Measurements from ENCODE around the gene PKD1. TPM values are rescaled to one million over a fixed set of nuclear protein-coding genes. Genes with fewer than 3 reads are reported as not detected.

The PKD1 gene
- total RNA-seq, 4 donors from 2014 or later: 86.4 to 214 (median 121) TPM

GRCh38 chr16:2061526-2061925 lies 74.2 kb downstream of the PKD1 start:
- DNase-seq (ENCODE audit: low spot score) (no peak), ATAC-seq (ENCODE audit: low FRiP score) (no peak)
- no peak for TF ChIP-seq CTCF (IDR thresholded peaks at IDR 0.05)

- ATAC-seq (ENCODE audit: low FRiP score) (no peak), DNase-seq (ENCODE audit: low spot score) (no peak)
These were observed 74.7 kb downstream of the PKD1 start for GRCh38 chr16:2061023-2061422.

GRCh38 chr16:2060346-2060745 lies 75.4 kb downstream of the PKD1 start:
- ATAC-seq (ENCODE audit: low FRiP score): no peak

More at GRCh38 chr16:2061023-2061422, 74.7 kb downstream of the PKD1 start:
- TF ChIP-seq CTCF (IDR thresholded peaks at IDR 0.05): no peak

GRCh38 chr16:2058872-2059271 lies 76.8 kb downstream of the PKD1 start:
- no peak for TF ChIP-seq CTCF (IDR thresholded peaks at IDR 0.05)
- no peak for ATAC-seq (ENCODE audit: low FRiP score)
- DNase-seq (ENCODE audit: low spot score): no peak

More at GRCh38 chr16:2060346-2060745, 75.4 kb downstream of the PKD1 start:
- no peak for TF ChIP-seq CTCF (IDR thresholded peaks at IDR 0.05)
- DNase-seq (ENCODE audit: low spot score): no peak

GRCh38 chr16:2058420-2058819 lies 77.3 kb downstream of the PKD1 start:
- TF ChIP-seq CTCF (IDR thresholded peaks at IDR 0.05): no peak
- no peak for ATAC-seq (ENCODE audit: low FRiP score)
- no peak for DNase-seq (ENCODE audit: low spot score)

- DNase-seq (ENCODE audit: low spot score) (no peak), ATAC-seq (ENCODE audit: low FRiP score) (no peak)
- TF ChIP-seq CTCF (IDR thresholded peaks at IDR 0.05): no peak
These were observed 78.3 kb downstream of the PKD1 start for GRCh38 chr16:2057438-2057837.

- DNase-seq (ENCODE audit: low spot score): no peak
- no peak for TF ChIP-seq CTCF (IDR thresholded peaks at IDR 0.05)
- ATAC-seq (ENCODE audit: low FRiP score): no peak
These were observed 78.9 kb downstream of the PKD1 start for GRCh38 chr16:2056681-2057407.
